ENCODE data around the gene TSACC.

TSACC gene

GRCh38 chr1:156391701-156392100 is 53.4 kb downstream of the TSACC start:
- peaks cover 31 to 48% (median 45%) of the 10 kb centered on the region in 5 donors for H3K27me3 ChIP-seq (ENCODE audit: control insufficient read depth in 5 of 5, insufficient read depth in 4 of 5, low read length in 5 of 5)
- H3K9me3 ChIP-seq (ENCODE audit: control insufficient read depth in 5 of 5, low read length in 5 of 5) = no peaks in the 10 kb centered on the region
- peaks cover 0 to 12% (median 3%) of the 10 kb centered on the region in 5 donors for H3K4me1 ChIP-seq (ENCODE audit: control insufficient read depth in 5 of 5, insufficient read depth in 5 of 5, low read length in 5 of 5)
- no peak overlapping the region for H3K9ac ChIP-seq (ENCODE audit: low read length in 5 of 5)
- no peaks in the 10 kb centered on the region for H3K36me3 ChIP-seq (ENCODE audit: control insufficient read depth in 5 of 5, insufficient read depth in 5 of 5, low read length in 5 of 5)
- no peak overlapping the region for H3K27ac ChIP-seq (ENCODE audit: low read depth, low read length)
- no peak overlapping the region for H3K4me3 ChIP-seq (ENCODE audit: low read depth in 1 of 5, low read length in 5 of 5)

- Histone ChIP-seq H3K9me3 (ENCODE audit: control insufficient read depth in 5 of 5, low read length in 5 of 5) (no peaks in the 10 kb centered on the region), H3K4me1 (ENCODE audit: control insufficient read depth in 5 of 5, insufficient read depth in 5 of 5, low read length in 5 of 5) (peaks cover 0 to 11% (median 3%) of the 10 kb centered on the region in 5 donors), H3K36me3 (ENCODE audit: control insufficient read depth in 5 of 5, insufficient read depth in 5 of 5, low read length in 5 of 5) (no peaks in the 10 kb centered on the region), H3K4me3 (ENCODE audit: low read depth in 1 of 5, low read length in 5 of 5) (no peak overlapping the region), H3K27ac (ENCODE audit: low read depth, low read length) (no peak overlapping the region), H3K9ac (ENCODE audit: low read length in 5 of 5) (no peak overlapping the region), H3K27me3 (ENCODE audit: control insufficient read depth in 5 of 5, insufficient read depth in 4 of 5, low read length in 5 of 5) (peaks cover 26 to 45% (median 41%) of the 10 kb centered on the region in 5 donors)
Observed at GRCh38 chr1:156392452-156392853, 54.1 kb downstream of the TSACC start.

- H3K27ac ChIP-seq (ENCODE audit: low read depth, low read length) = no peak overlapping the region
- peaks cover 0 to 5% (median 3%) of the 10 kb centered on the region in 5 donors for H3K4me1 ChIP-seq (ENCODE audit: control insufficient read depth in 5 of 5, insufficient read depth in 5 of 5, low read length in 5 of 5)
- peaks cover 20 to 38% (median 35%) of the 10 kb centered on the region in 5 donors for H3K27me3 ChIP-seq (ENCODE audit: control insufficient read depth in 5 of 5, insufficient read depth in 4 of 5, low read length in 5 of 5)
- H3K36me3 ChIP-seq (ENCODE audit: control insufficient read depth in 5 of 5, insufficient read depth in 5 of 5, low read length in 5 of 5) = no peaks in the 10 kb centered on the region
- H3K4me3 ChIP-seq (ENCODE audit: low read depth in 1 of 5, low read length in 5 of 5) = no peak overlapping the region
- no peak overlapping the region for H3K9ac ChIP-seq (ENCODE audit: low read length in 5 of 5)
- H3K9me3 ChIP-seq (ENCODE audit: control insufficient read depth in 5 of 5, low read length in 5 of 5) = no peaks in the 10 kb centered on the region
Observed at GRCh38 chr1:156393095-156393494, 54.8 kb downstream of the TSACC start.

- Histone ChIP-seq H3K27me3 (ENCODE audit: control insufficient read depth in 5 of 5, insufficient read depth in 4 of 5, low read length in 5 of 5) (peaks cover 15 to 31% (median 28%) of the 10 kb centered on the region in 5 donors), H3K27ac (ENCODE audit: low read depth, low read length) (no peak overlapping the region), H3K9ac (ENCODE audit: low read length in 5 of 5) (no peak overlapping the region), H3K4me1 (ENCODE audit: control insufficient read depth in 5 of 5, insufficient read depth in 5 of 5, low read length in 5 of 5) (no peaks in the 10 kb centered on the region), H3K9me3 (ENCODE audit: control insufficient read depth in 5 of 5, low read length in 5 of 5) (no peaks in the 10 kb centered on the region), H3K4me3 (ENCODE audit: low read depth in 1 of 5, low read length in 5 of 5) (no peak overlapping the region), H3K36me3 (ENCODE audit: control insufficient read depth in 5 of 5, insufficient read depth in 5 of 5, low read length in 5 of 5) (no peaks in the 10 kb centered on the region)
Observed at GRCh38 chr1:156394082-156394481, 55.8 kb downstream of the TSACC start.

- Histone ChIP-seq H3K27me3 (ENCODE audit: control insufficient read depth in 5 of 5, insufficient read depth in 4 of 5, low read length in 5 of 5) (peaks cover 7 to 22% (median 20%) of the 10 kb centered on the region in 5 donors), H3K9me3 (ENCODE audit: control insufficient read depth in 5 of 5, low read length in 5 of 5) (no peaks in the 10 kb centered on the region), H3K4me3 (ENCODE audit: low read depth in 1 of 5, low read length in 5 of 5) (no peak overlapping the region), H3K36me3 (ENCODE audit: control insufficient read depth in 5 of 5, insufficient read depth in 5 of 5, low read length in 5 of 5) (no peaks in the 10 kb centered on the region), H3K27ac (ENCODE audit: low read depth, low read length) (no peak overlapping the region), H3K9ac (ENCODE audit: low read length in 5 of 5) (no peak overlapping the region), H3K4me1 (ENCODE audit: control insufficient read depth in 5 of 5, insufficient read depth in 5 of 5, low read length in 5 of 5) (no peaks in the 10 kb centered on the region)
Observed at GRCh38 chr1:156394835-156395461, 56.6 kb downstream of the TSACC start.
